Stimulated activated CD8-positive, alpha-beta memory T cell treated with anti-CD3 and anti-CD28 coated beads, Interleukin-7, amount 100 ng/mL, for 4 hours (primary cell): ENCODE results near the gene KRTAP4-2.
"Not testable (repeated sequence)": the region's sequence is repeated elsewhere in the genome, so short reads cannot be mapped to it uniquely, and the experiment has no call there.

ENCODE experiments used
- DNase-seq, 2 donors: peaks; one replicate each; pipeline ENCODE4 v3.0.0-alpha.2; 2020; ENCODE audit warnings: low read depth in 2 of 2

KRTAP4-2 gene

DNA sequence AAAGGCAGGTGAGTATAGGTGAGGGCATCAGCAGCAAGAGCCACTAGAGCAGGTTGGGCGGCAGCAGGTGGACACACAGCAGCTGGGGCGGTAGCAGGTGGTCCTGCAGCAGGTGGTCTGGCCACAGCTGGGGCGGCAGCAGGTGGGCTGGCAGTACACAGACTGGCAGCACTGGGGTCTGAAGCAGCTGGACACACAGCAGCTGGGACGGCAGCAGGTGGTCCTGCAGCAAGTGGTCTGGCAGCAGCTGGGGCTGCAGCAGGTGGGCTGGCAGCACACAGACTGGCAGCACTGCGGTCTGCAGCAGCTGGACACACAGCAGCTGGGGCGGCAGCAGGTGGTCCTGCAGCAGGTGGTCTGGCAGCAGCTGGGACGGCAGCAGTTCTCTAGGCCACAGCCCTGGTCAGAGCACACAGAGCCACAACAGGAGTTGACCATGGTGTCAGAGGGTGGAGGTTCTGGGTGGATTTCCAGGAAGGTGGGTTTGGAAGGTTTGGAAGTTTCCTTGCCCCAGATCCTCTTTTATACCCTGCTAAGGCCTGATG lies at the start of gene KRTAP4-2:
KRTAP4-2 (minus strand) TSS at position 495 of the 545 bp plus-strand sequence; CDS start at position 438, 57 bp downstream.
- no peak for DNase-seq

DNA sequence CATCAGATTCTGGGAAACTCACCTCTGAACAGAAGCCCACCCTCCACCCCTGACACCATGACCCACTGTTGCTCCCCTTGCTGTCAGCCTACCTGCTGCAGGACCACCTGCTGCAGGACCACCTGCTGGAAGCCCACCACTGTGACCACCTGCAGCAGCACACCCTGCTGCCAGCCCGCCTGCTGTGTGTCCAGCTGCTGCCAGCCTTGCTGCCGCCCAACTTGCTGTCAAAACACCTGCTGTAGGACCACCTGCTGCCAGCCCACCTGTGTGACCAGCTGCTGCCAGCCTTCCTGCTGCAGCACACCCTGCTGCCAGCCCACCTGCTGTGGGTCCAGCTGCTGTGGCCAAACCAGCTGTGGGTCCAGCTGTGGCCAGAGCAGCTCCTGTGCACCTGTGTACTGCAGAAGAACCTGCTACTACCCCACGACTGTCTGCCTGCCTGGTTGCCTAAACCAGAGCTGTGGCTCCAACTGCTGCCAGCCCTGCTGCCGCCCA lies 48.6 kb upstream of the KRTAP4-2 start, which contains the start of gene KRTAP9-2:
KRTAP9-2 (plus strand) TSS at position 51 of the 498 bp plus-strand sequence; CDS start at position 58, 7 bp downstream.
- not testable (repeated sequence) for DNase-seq

DNA sequence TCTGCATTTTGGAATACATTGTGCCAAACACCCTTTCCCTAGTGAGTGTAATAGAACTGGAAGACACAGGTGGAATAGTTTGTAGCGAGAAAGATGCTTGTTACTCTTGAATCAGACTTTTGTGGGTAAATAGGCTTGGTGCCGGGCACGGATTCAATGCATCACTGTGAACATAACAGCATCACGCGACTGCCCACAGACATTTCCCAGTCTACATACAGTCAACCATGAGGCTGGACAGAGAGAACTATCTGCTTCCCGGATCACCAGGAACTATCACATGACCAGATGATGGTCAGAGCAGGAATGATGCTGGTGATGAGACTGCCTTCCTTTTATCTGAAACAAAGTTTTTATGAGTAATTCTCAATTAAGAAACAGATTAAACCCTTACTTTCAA lies 48.0 kb upstream of the KRTAP4-2 start:
- DNase-seq, result no peak

DNA sequence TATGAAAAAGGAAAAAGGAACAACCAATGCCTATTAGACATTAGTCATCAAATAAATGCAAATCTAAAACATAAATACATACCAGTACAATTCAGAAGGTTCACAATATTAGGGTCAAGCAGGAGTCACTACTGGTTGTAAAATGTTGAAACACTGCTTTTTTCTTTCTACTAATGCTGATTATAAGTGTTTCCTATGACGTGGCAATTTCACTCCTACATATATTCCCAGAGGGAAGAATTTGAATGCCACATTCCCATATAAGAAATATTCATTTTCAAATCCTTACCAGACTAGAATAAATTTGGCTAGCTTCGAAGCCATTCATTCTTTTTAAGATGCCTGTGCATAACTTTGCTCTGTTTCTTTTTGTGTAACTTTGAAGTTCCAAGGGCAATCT lies 45.8 kb upstream of the KRTAP4-2 start:
- DNase-seq, result no peak

DNA sequence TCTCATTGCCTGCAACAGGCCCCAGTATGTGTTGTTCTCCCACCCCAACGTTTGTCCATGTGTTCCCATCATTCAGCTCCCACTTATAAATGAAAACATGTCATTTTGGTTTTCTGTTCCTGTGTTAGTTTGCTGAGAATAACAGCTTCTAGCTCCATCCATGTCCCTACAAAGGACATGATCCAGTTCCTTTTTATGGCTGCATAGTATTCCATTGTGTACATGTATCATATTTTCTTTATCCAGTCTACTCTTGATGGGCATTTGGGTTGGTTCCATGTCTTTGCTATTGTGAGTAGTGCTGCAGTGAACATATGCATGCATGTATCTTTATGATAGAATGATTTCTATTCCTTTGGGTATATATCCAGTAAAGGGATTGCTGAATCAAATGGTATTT lies 37.7 kb upstream of the KRTAP4-2 start:
- DNase-seq, result no peak

DNA sequence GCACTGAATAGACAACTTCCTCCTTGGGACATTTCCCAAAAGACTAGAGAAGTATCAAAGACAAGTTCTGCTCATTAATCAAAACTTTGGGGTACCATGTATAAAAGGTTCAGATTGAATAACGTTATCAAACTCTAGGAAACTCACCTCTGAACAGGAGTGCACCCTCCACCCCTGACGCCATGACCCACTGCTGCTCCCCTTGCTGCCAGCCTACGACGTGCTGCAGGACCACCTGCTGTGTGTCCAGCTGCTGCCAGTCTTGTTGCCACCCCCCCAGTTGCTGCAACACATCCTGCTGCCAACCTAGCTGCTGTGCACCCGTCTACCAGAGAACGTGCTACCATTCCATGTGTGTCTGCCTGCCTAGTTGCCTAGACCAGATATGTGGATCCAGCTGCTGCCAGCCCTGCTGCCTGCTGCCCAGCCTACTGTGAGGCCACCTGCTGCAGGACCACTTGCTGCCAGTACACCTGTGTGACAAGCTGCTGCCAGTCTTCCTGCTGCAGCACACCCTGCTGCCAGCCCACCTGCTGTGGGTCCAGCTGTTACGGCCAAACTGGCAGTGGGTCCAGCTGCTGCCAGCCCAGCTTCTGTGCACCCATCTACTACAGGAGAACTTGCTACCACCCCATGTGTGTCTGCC lies 34.6 kb upstream of the KRTAP4-2 start:
- no peak for DNase-seq

DNA sequence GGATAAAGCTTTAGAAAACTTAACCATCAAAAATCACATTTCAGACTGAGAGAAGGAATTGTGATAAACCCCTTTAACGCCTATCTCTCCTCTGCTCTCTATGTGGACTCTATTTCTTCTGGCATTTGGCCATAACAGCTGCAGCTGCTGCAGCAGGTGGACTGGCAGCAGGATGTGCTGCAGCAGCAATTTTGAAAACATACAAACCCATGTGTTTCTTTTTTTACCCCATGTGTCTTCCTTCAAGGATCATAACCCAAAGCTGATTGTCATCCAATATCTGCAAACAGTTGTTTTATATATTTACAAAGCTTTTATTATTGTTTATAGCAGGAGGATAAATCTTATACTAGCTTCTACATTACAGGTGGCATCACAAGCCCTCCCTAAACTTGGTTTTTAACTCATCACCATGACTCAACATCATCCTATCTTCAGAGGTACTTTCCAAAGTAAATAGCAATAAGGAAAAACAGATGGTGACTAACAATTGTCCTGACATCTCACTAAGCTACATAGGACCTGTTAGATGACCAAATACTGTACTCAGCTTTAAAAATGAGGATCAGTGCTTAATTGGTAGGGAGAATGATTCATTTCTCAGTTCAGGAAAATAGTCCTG lies 33.9 kb upstream of the KRTAP4-2 start:
- DNase-seq, result no peak

DNA sequence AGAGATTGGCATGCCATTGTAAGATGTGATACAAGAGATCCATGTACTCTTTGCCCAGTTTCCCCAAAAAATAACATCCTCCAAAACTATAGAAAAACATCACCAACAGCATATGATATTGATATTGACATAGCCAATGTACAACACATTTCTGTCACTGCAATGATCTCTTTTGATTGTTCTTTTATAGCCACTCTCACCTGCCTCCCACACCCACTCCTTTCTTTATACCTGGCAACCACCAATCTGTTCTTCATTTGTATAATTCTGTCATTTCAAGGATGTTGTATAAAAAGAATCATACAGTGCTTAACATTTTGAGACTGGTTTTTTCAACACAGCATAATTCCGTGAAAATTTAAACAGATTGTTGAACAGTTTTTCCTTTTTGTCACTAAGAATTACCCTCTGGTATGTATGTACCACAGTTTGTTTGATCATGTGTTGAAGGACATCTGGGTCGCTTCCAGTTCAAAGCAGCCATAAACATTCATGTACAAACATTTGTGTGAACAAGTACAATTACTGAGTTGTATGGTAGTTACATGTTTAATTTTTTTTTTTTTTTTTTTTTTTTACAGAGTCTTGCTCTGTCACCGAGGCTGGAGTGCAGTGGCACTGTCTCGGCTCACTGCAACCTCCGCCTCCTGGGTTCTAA lies 21.5 kb upstream of the KRTAP4-2 start:
- DNase-seq, result no peak

DNA sequence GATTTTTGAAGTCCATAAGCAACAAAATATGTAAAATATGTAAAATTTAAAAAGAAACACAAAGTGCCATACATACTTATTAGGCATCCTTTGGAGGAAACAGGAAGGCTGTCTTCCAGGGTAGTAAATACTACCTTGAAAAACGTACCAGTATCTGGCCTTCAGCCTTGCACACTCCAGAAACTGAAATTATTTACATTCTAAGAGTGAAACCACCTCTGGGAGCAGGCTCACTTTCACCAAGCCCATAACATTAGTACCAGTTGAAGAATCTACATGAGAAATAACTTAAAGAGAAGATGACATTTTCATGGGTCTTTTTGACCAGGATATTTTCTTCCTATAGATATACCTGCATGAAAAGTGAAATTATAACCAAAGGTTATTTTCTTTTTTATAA lies 18.0 kb upstream of the KRTAP4-2 start:
- no peak for DNase-seq

DNA sequence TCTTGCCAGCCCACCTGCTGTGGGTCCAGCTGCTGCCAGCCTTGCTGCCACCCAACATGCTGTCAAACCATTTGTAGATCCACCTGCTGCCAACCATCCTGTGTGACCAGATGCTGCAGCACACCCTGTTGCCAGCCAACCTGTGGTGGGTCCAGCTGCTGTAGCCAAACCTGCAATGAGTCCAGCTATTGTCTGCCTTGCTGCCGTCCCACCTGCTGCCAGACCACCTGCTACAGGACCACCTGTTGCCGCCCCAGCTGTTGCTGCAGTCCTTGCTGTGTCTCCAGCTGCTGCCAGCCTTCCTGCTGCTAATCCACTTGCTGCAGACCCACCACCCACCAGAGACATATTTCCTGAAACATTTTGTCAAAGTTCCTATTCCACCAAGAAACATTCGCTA lies 12.3 kb upstream of the KRTAP4-2 start:
- DNase-seq, result no peak

DNA sequence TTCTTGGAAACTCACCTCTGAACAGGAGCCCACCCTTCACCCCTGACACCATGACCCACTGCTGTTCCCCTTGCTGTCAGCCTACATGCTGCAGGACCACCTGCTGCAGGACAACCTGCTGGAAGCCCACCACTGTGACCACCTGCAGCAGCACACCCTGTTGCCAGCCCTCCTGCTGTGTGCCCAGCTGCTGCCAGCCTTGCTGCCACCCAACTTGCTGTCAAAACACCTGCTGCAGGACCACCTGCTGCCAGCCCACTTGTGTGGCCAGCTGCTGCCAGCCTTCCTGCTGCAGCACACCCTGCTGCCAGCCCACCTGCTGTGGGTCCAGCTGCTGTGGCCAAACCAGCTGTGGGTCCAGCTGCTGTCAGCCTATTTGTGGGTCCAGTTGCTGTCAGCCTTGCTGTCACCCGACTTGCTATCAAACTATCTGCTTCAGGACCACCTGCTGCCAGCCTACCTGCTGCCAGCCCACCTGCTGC lies 11.9 kb upstream of the KRTAP4-2 start, which contains the start of gene KRTAP9-1:
KRTAP9-1 (plus strand) TSS at position 51 of the 482 bp plus-strand sequence; CDS start at position 51, 0 bp downstream.
- DNase-seq, result not testable (repeated sequence)

DNA sequence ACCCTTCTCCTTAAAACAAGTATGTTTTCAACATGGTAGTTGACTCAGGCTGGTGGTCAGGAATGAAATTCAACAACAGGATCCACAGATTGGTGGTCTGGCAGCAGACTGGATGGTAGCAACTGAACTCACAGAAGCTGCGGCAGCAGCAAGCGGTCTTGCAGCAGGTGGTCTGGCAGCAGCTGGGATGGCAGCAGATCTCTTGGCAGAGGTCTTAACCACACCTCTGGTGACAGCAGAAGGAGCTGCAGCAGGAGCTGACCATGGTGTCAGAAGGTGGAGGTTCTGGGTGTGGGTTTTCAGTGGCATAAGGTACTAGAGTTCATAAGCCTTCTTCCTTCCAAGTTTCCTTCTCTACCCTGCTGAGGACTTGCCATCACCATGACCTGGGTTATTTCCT lies 8.9 kb upstream of the KRTAP4-2 start:
- DNase-seq, result no peak

DNA sequence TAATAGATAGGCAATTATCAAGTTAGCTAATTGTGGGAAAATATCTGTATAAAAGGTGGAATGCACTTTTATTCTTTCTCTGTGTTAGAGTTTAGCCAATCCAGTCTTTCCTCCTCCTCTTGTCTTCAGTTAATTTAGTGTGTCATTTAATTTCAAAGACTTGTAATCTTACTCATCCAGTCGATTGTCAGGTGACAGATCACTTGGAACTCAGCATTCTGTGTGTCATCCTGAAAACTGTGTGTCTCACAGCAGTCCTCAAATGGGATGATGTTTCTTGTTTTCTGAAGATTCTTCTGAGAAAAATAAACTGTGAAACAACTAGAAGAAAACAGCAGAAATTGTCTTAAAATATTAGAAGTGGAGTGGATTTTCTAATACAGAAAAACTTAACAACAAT lies 7.0 kb upstream of the KRTAP4-2 start:
- no peak for DNase-seq

DNA sequence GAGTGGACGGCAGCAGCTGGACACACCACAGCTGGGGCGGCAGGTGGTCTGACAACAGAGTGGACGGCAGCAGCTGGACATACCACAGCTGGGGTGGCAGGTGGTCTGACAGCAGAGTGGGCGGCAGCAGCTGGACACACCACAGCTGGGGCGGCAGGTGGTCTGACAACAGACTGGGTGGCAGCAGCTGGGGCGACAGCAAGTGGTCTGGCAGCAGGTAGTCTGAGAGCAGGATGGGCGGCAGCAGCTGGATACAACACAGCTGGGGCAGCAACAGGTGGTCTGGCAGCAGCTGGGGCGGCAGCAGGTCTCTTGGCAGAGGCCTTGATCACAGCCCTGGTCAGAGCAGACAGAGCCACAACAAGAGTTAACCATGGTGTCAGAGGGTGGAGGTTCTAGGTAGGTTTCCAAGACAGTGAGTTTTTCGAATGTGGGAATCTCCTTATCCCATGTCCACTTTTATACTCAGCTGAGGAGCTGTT lies 6.5 kb upstream of the KRTAP4-2 start, which contains the start of gene KRTAP4-1:
KRTAP4-1 (minus strand) TSS at position 432 of the 482 bp plus-strand sequence; CDS start at position 375, 57 bp downstream.
- DNase-seq, result no peak

DNA sequence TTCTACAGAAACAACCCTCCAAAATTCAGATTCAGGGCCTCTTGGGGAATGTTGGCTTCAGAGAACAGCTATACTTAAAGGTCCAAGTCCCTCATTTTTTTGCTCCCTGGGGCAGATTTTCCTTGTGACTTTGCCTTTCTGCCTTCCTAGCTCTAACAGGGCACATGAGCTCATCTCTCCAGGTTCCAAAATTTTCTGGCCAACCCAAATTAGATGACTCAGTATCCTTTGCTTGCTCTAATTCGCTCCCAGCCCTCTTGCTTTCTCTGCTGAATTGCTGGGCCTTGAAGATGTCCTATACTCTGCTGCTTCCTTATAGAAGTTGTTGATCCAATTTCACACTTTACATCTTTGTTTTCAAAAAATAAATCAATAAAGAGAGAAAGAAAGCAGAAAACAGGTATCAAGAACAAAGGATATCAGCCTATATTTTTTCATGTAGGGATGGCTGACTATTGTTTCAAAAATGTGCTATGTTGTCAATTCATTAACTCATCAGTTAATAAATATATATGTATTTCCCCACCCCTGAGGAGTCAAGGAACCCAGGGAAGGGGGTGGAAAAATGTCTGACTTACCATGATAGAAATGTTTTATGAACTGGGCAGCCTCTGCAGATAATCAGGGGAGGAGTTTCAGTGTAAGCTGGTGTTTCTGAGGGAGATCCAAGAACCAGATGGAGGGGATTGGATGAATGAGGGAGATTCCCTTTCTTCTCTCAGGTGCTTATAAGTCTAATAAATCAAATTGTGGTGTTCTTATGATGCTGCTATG lies 1.0 kb upstream of the KRTAP4-2 start:
- DNase-seq, result no peak

DNA sequence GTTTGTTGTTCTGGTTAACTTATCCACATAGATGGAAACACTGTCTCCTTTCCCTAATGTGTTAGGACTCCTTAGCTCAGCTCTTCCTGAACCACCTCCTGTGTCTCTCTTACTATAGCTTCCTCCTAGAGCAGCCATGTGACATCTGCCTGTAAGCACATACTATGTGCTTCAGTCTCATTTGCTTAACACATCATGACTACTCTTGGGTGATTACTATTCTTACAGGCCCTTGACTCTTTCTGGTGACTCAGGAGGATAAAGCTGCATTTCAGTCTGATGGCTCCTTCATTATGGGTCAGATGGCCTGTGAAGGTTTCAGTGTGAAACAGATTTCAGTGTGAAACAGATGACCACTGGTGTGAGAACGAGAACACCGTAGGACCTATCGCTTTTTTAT lies 320 bp upstream of the KRTAP4-2 start:
- no peak for DNase-seq

DNA sequence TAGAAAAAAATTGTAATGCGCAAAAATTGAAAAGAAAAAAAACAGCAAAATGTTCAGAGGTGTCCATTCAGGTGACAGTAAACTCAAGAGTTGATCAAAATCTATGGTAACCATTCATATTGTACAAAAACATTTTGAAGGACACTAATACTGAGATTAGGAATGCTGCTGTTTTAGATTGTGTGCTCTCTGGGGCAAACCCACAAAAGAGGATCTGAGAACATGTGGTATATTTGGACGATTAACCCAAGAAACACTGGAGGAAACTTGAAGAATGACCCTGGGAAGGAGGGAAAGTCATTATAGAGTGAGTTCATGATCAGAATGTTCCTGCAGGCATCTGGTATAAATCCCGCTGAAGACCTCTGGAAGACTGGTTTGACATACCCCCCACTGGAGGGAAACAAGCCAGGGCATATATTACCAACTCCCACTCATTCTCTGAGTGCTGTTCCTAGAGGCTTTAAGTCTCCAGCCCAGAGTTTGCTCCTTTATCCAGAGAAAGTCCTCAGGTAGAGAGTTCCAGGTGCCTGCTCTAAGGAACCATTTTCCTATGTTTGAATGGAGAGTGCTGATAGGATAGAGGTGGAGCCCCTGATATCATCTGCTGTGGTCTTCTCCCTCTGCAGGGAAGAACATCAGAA lies 1.2 kb downstream of the KRTAP4-2 start:
- DNase-seq, result no peak

DNA sequence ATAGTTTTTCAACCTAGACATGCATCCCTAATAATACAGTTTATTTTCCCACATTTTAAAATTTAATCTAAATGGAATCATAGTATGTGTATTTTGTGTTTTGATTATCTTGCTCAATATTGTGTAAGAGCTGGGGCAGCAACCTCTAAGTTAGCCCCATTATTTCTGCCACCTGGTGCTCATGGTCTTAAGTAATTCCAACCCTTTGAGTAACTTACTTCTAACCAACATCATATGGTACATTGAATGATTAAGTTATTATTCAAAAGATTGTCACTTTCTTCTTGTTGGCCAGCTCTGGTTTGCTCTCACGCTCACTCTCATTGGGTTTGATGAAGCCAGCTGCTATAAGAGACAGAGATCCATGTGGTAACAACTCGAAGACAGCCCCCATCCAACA lies 6.1 kb downstream of the KRTAP4-2 start:
- no peak for DNase-seq

DNA sequence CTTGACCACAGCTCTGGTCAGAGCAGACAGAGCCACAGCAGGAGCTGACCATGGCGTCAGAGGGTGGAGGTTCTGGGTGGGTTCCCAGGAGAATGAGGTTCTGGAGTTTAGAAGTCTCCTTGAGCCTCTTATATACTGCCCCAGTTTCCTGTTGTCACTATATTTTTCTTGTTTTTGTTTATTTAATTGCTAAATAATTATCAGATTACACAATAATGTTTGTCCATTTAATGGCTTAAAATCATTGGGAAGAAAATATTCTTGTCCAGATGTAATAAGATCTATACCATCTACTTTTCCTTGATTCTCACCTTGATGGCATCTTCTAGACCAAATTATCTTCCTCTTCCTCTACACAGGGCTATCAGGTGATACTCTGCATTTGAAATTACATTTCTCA lies 9.9 kb downstream of the KRTAP4-2 start, which contains the start of gene KRTAP4-3:
KRTAP4-3 (minus strand) TSS at position 101 of the 400 bp plus-strand sequence; CDS start at position 52, 49 bp downstream.
- DNase-seq, result no peak

DNA sequence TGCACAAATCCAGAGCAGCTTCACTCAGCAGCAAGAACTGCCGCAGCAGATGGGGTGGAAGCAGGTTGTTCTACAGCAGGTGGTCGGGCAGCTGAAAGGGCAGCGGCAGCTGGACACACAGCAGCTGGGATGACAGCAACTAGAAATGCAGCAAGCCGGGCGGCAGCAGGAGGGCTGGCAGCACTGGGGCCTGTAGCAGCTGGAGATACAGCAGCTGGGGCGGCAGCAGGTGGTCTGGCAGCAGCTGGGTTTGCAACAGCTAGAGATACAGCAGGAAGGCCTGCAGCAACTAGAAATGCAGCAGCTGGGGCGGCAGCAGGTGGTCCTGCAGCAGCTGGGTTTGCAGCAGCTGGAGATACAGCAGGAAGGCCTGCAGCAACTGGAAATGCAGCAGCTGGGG lies 10.5 kb downstream of the KRTAP4-2 start:
- DNase-seq, result no peak
